Measurements from ENCODE around the gene TUBGCP6. TPM values are rescaled to one million over a fixed set of nuclear protein-coding genes. Genes with fewer than 3 reads are reported as not detected.
"Not testable (repeated sequence)": the region's sequence is repeated elsewhere in the genome, so short reads cannot be mapped to it uniquely, and the experiment has no call there.

Gene TUBGCP6
- total and polyA plus RNA-seq, 2 donors (not counting 3 experiments of a cell fraction or from before 2014, with no cell fraction given), result 33.1 to 45.3 TPM

DNA sequence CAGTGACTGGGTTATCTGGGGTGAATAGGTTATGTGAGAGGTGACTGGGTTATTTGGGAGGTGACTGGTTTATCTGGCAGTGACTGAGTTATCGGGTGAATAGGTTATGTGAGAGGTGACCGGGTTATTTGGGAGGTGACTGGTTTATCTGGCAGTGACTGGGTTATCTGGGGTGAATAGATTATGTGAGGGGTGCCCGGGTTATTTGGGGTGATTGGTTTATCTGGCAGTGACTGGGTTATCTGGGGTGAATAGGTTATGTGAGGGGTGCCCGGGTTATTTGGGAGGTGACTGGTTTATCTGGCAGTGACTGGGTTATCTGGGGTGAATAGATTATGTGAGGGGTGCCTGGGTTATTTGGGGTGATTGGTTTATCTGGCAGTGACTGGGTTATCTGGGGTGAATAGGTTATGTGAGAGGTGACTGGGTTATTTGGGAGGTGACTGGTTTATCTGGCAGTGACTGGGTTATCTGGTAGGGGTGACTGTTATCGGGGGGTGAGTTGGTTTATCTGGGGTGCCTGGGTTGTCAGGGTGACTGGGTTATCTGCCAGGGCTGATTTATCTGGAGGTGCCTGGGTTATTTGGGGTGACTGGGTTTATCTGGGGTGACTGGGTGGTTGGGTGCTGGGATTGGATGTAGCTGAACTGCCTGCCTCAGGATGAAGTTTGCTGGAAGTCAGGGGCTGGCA, 76.2 kb downstream of the TUBGCP6 start:
- H3K27ac ChIP-seq (ENCODE audit: insufficient read depth, low read depth, low read length); H2AFZ ChIP-seq (ENCODE audit: low read depth, low read length); H3K4me3 ChIP-seq (replicated peaks in 1 of 3; ENCODE audit: insufficient read depth in 1 of 3, low read depth in 1 of 3, low read length in 3 of 3); H3K27me3 ChIP-seq (ENCODE audit: control insufficient read depth in 2 of 2, insufficient read depth in 2 of 2, low read length in 2 of 2); H3K4me2 ChIP-seq (ENCODE audit: insufficient read depth, low read length); FAIRE-seq; H3K4me1 ChIP-seq (ENCODE audit: control insufficient read depth, extremely low read depth, insufficient read depth, low read length); H3K9ac ChIP-seq (replicated peaks; ENCODE audit: extremely low read depth, insufficient read depth, low read length); dilution Hi-C loops (cut with MboI; ENCODE audit: extremely low pct_ligation_motif_present, low sequenced_read_pairs); CTCF ChIA-PET; DNase-seq (ENCODE audit: low read depth, low spot score); POLR2A ChIA-PET; BruUV-seq (replicated peaks); H3K36me3 ChIP-seq (ENCODE audit: control insufficient read depth in 2 of 2, extremely low read depth in 1 of 2, insufficient read depth in 2 of 2, low read length in 2 of 2); H3K9me3 ChIP-seq (replicated peaks; ENCODE audit: control insufficient read depth, insufficient read depth, low read length); H3K79me2 ChIP-seq (ENCODE audit: control insufficient read depth, insufficient read depth, low read length); H4K20me1 ChIP-seq (replicated peaks; ENCODE audit: control insufficient read depth, extremely low read depth, insufficient read depth, low read length); intact Hi-C loops (cut with micrococcal nuclease); H3K9me1 ChIP-seq (replicated peaks; ENCODE audit: control insufficient read depth, extremely low read depth, insufficient read depth, low read length): not testable (repeated sequence)

DNA sequence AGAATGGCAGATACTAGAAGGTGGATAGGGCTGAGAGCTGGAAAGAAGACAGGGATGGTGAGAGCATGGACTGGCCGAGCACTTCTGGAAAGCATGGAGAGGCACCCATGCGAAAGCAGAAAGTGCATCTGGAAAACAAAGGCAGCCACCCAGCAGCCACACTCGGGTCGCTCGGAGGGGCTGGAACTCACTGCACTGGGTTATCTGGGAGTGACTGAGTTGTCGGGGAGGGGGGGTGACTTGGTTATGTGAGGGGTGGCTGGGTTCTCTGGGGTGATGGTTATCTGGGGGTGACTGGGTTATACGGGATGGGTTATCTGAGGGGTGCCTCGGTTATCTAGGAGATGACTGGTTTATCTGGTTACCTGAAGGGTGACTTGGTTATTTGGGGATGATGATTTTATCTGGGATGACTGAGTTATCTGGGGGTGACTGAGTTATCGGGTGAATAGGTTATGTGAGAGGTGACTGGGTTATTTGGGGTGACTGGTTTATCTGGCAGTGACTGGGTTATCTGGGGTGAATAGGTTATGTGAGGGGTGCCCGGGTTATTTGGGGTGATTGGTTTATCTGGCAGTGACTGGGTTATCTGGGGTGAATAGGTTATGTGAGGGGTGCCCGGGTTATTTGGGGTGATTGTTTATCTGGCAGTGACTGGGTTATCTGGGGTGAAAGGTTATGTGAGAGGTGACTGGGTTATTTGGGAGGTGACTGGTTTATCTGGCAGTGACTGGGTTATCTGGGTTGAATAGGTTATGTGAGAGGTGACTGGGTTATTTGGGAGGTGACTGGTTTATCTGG, 76.9 kb downstream of the TUBGCP6 start:
- no peak for DNase-seq (ENCODE audit: low read depth, low spot score)
- Histone ChIP-seq H3K4me2 (ENCODE audit: insufficient read depth, low read length) (no peak overlapping the region), H3K79me2 (ENCODE audit: control insufficient read depth, insufficient read depth, low read length) (no peaks in the 10 kb centered on the region), H2AFZ (ENCODE audit: low read depth, low read length) (no peak overlapping the region), H3K27ac (ENCODE audit: insufficient read depth, low read depth, low read length) (no peak overlapping the region), H4K20me1 (replicated peaks; ENCODE audit: control insufficient read depth, extremely low read depth, insufficient read depth, low read length) (no peaks in the 10 kb centered on the region), H3K4me3 (replicated peaks in 1 of 3; ENCODE audit: insufficient read depth in 1 of 3, low read depth in 1 of 3, low read length in 3 of 3) (no peak overlapping the region), H3K27me3 (ENCODE audit: control insufficient read depth in 2 of 2, insufficient read depth in 2 of 2, low read length in 2 of 2) (no peaks in the 10 kb centered on the region), H3K36me3 (ENCODE audit: control insufficient read depth in 2 of 2, extremely low read depth in 1 of 2, insufficient read depth in 2 of 2, low read length in 2 of 2) (peaks cover 0 to 2% of the 10 kb centered on the region in 2 experiments), H3K9ac (replicated peaks; ENCODE audit: extremely low read depth, insufficient read depth, low read length) (no peak overlapping the region), H3K4me1 (ENCODE audit: control insufficient read depth, extremely low read depth, insufficient read depth, low read length) (peaks cover 4% of the 10 kb centered on the region), H3K9me3 (replicated peaks; ENCODE audit: control insufficient read depth, insufficient read depth, low read length) (no peaks in the 10 kb centered on the region), H3K9me1 (replicated peaks; ENCODE audit: control insufficient read depth, extremely low read depth, insufficient read depth, low read length) (no peaks in the 10 kb centered on the region)
- no peak for TF ChIP-seq POLR2AphosphoS5 (IDR thresholded peaks at IDR 0.05; ENCODE audit: insufficient read depth, low read depth, low read length)
- TF ChIP-seq, protein P1, sequence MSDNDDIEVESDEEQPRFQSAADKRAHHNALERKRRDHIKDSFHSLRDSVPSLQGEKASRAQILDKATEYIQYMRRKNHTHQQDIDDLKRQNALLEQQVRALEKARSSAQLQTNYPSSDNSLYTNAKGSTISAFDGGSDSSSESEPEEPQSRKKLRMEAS (IDR thresholded peaks at IDR 0.05; ENCODE audit: insufficient read depth, insufficient read length), result no peak
- TF ChIP-seq EZH2 (IDR thresholded peaks at IDR 0.05; ENCODE audit: borderline replicate concordance, low read depth, low read length, severe bottlenecking), result no peak
- no peak for TF ChIP-seq MYC (IDR thresholded peaks at IDR 0.05; ENCODE audit: low read depth, low read length)
- no peak for TF ChIP-seq FOS (IDR thresholded peaks at IDR 0.05; ENCODE audit: borderline replicate concordance, insufficient read depth, low read length)
- no peak for TF ChIP-seq JUN (IDR thresholded peaks at IDR 0.05; ENCODE audit: borderline replicate concordance, insufficient read depth, insufficient read length, low read depth)
- TF ChIP-seq POLR2A (IDR thresholded peaks at IDR 0.05; ENCODE audit: low read depth, low read length), result no peak
- TF ChIP-seq, protein P2, sequence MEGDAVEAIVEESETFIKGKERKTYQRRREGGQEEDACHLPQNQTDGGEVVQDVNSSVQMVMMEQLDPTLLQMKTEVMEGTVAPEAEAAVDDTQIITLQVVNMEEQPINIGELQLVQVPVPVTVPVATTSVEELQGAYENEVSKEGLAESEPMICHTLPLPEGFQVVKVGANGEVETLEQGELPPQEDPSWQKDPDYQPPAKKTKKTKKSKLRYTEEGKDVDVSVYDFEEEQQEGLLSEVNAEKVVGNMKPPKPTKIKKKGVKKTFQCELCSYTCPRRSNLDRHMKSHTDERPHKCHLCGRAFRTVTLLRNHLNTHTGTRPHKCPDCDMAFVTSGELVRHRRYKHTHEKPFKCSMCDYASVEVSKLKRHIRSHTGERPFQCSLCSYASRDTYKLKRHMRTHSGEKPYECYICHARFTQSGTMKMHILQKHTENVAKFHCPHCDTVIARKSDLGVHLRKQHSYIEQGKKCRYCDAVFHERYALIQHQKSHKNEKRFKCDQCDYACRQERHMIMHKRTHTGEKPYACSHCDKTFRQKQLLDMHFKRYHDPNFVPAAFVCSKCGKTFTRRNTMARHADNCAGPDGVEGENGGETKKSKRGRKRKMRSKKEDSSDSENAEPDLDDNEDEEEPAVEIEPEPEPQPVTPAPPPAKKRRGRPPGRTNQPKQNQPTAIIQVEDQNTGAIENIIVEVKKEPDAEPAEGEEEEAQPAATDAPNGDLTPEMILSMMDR (IDR thresholded peaks at IDR 0.05; ENCODE audit: extremely low read depth in 1 of 2, insufficient read depth in 1 of 2, low read depth in 1 of 2, low read length in 2 of 2), result no peak
- no peak for FAIRE-seq
- dilution Hi-C loops (cut with MboI; ENCODE audit: extremely low pct_ligation_motif_present, low sequenced_read_pairs), result no loop called here
- ChIA-PET POLR2A (no interaction called here), CTCF (no interaction called here)
- BruUV-seq (replicated peaks), result no TSS peak
- intact Hi-C loops (cut with micrococcal nuclease), result no loop called here

Data from endothelial cell of umbilical vein (primary cell).